SH-SY5Y (cell line): ENCODE results near the gene FCRL3.

Experiments
- GATA2 ChIP-seq: IDR thresholded peaks from 2 replicates; pipeline ENCODE4 v1.6.1; 2011; ENCODE audit warnings: mild to moderate bottlenecking, low read depth, low read length
- GATA3 ChIP-seq: IDR thresholded peaks from 2 replicates; pipeline ENCODE4 v1.6.1; 2011; ENCODE audit warnings: low read depth, mild to moderate bottlenecking, low read length, moderate library complexity

- TF ChIP-seq GATA2: no peak
- no peak for TF ChIP-seq GATA3
Observed at GRCh38 chr1:157658571-157658970, 42.0 kb downstream of the FCRL3 start.
